Transverse colon (tissue), 3 donors: Measurements from ENCODE around the gene OR10H5.

ENCODE experiments used
- POLR2A ChIP-seq: fragments of 450-650 bp; IDR thresholded peaks from one replicate; pipeline ENCODE4 v1.6.1; 2016; ENCODE audit warnings: antibody characterized with exemption, mild to moderate bottlenecking, moderate library complexity
- POLR2AphosphoS5 ChIP-seq, 3 donors: sonication (generic); formaldehyde crosslinking; IDR thresholded peaks; one replicate each; pipeline ENCODE4 v1.6.1; 2016; ENCODE audit warnings: antibody characterized with exemption in 3 of 3

- TF ChIP-seq POLR2A = no peak
- no peak for TF ChIP-seq POLR2AphosphoS5 (IDR thresholded peaks at IDR 0.05)
These were observed 49.7 kb upstream of the OR10H5 start, which contains the start of gene OR10H3 for GRCh38 chr19:15737722-15738121.
